ENCODE data around the gene POU2AF1. TPM values are rescaled to one million over a fixed set of nuclear protein-coding genes. Genes with fewer than 3 reads are reported as not detected.

POU2AF1 gene
- total RNA-seq, 1 experiment from 2014 or later: 0.22 TPM

DNA sequence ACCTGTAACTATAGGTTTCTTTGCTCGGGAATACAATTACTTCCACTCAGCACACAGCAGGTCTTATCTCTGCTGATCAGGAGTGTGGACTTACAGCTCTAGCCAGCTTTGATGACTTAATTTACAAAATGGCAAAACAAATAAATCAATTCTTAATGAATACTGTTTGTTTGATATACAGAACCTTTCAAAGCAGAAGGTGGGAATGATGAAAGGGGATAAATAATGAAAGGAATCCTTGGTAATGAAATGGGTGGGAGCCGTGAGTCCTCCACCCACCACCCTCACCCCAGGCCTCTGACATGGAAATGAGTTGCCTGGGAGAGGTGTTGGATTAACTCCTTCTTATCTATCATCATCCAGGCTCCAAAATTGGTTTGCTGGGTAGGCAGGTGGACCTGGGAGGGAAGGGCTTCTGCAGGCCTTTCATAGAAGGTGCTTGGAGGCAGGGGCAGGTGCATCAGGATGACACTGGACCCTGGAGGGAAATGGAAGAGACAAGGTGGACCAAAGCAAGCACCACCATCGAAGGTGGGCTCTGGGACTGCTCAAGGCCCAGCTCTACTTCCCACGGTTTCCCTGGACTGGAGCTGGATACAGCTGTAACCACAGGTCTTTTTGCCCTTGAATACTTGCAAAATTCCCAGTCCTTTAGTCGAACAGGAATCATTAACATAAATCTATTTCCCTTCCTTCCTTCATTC lies 23.0 kb downstream of the POU2AF1 start:
- Mint-ChIP-seq H3K4me1 (no peaks in the 10 kb centered on the region), H3K27ac (no peak overlapping the region), H3K27me3 (ENCODE audit: low read depth) (no peaks in the 10 kb centered on the region; the same call in 1 of the 2 replicates), H3K36me3 (no peaks in the 10 kb centered on the region), H3K9me3 (no peaks in the 10 kb centered on the region), H3K4me3 (no peak overlapping the region)
- POLR2A ChIA-PET: no interaction called here
- TF ChIP-seq, protein P1, sequence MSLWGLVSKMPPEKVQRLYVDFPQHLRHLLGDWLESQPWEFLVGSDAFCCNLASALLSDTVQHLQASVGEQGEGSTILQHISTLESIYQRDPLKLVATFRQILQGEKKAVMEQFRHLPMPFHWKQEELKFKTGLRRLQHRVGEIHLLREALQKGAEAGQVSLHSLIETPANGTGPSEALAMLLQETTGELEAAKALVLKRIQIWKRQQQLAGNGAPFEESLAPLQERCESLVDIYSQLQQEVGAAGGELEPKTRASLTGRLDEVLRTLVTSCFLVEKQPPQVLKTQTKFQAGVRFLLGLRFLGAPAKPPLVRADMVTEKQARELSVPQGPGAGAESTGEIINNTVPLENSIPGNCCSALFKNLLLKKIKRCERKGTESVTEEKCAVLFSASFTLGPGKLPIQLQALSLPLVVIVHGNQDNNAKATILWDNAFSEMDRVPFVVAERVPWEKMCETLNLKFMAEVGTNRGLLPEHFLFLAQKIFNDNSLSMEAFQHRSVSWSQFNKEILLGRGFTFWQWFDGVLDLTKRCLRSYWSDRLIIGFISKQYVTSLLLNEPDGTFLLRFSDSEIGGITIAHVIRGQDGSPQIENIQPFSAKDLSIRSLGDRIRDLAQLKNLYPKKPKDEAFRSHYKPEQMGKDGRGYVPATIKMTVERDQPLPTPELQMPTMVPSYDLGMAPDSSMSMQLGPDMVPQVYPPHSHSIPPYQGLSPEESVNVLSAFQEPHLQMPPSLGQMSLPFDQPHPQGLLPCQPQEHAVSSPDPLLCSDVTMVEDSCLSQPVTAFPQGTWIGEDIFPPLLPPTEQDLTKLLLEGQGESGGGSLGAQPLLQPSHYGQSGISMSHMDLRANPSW (CRISPR knock-in tag; conservative IDR thresholded peaks at IDR 0.05; ENCODE audit: low read depth): no peak
- no peak for TF ChIP-seq ZNF219 (CRISPR knock-in tag; IDR thresholded peaks at IDR 0.05; ENCODE audit: borderline replicate concordance)
- no peak for TF ChIP-seq FOXK1 (CRISPR knock-in tag; IDR thresholded peaks at IDR 0.05)
- TF ChIP-seq CREB1 (CRISPR knock-in tag; IDR thresholded peaks at IDR 0.05): no peak
- TF ChIP-seq, protein P2, sequence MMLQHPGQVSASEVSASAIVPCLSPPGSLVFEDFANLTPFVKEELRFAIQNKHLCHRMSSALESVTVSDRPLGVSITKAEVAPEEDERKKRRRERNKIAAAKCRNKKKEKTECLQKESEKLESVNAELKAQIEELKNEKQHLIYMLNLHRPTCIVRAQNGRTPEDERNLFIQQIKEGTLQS (CRISPR knock-in tag; conservative IDR thresholded peaks at IDR 0.05): no peak
- TF ChIP-seq, protein P3, sequence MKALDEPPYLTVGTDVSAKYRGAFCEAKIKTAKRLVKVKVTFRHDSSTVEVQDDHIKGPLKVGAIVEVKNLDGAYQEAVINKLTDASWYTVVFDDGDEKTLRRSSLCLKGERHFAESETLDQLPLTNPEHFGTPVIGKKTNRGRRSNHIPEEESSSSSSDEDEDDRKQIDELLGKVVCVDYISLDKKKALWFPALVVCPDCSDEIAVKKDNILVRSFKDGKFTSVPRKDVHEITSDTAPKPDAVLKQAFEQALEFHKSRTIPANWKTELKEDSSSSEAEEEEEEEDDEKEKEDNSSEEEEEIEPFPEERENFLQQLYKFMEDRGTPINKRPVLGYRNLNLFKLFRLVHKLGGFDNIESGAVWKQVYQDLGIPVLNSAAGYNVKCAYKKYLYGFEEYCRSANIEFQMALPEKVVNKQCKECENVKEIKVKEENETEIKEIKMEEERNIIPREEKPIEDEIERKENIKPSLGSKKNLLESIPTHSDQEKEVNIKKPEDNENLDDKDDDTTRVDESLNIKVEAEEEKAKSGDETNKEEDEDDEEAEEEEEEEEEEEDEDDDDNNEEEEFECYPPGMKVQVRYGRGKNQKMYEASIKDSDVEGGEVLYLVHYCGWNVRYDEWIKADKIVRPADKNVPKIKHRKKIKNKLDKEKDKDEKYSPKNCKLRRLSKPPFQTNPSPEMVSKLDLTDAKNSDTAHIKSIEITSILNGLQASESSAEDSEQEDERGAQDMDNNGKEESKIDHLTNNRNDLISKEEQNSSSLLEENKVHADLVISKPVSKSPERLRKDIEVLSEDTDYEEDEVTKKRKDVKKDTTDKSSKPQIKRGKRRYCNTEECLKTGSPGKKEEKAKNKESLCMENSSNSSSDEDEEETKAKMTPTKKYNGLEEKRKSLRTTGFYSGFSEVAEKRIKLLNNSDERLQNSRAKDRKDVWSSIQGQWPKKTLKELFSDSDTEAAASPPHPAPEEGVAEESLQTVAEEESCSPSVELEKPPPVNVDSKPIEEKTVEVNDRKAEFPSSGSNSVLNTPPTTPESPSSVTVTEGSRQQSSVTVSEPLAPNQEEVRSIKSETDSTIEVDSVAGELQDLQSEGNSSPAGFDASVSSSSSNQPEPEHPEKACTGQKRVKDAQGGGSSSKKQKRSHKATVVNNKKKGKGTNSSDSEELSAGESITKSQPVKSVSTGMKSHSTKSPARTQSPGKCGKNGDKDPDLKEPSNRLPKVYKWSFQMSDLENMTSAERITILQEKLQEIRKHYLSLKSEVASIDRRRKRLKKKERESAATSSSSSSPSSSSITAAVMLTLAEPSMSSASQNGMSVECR (CRISPR knock-in tag; IDR thresholded peaks at IDR 0.05; ENCODE audit: borderline replicate concordance): no peak
- TF ChIP-seq TCF7 (CRISPR knock-in tag; IDR thresholded peaks at IDR 0.05; ENCODE audit: low read depth): no peak
- TF ChIP-seq, protein P4, sequence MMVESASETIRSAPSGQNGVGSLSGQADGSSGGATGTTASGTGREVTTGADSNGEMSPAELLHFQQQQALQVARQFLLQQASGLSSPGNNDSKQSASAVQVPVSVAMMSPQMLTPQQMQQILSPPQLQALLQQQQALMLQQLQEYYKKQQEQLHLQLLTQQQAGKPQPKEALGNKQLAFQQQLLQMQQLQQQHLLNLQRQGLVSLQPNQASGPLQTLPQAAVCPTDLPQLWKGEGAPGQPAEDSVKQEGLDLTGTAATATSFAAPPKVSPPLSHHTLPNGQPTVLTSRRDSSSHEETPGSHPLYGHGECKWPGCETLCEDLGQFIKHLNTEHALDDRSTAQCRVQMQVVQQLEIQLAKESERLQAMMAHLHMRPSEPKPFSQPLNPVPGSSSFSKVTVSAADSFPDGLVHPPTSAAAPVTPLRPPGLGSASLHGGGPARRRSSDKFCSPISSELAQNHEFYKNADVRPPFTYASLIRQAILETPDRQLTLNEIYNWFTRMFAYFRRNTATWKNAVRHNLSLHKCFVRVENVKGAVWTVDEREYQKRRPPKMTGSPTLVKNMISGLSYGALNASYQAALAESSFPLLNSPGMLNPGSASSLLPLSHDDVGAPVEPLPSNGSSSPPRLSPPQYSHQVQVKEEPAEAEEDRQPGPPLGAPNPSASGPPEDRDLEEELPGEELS (CRISPR knock-in tag; IDR thresholded peaks at IDR 0.05): no peak
- TF ChIP-seq ZNF416 (CRISPR knock-in tag; IDR thresholded peaks at IDR 0.05): no peak
- no peak for TF ChIP-seq ZNF263 (CRISPR knock-in tag; IDR thresholded peaks at IDR 0.05; ENCODE audit: low read depth)
- no peak for TF ChIP-seq KAT7 (CRISPR knock-in tag; IDR thresholded peaks at IDR 0.05; ENCODE audit: borderline replicate concordance)
- no peak for TF ChIP-seq NFATC4 (CRISPR knock-in tag; IDR thresholded peaks at IDR 0.05)
- TF ChIP-seq HMGA2 (CRISPR knock-in tag; IDR thresholded peaks at IDR 0.05): no peak
- TF ChIP-seq FOXP1 (CRISPR knock-in tag; IDR thresholded peaks at IDR 0.05; ENCODE audit: borderline replicate concordance): no peak
- TF ChIP-seq GABPB1 (CRISPR knock-in tag; IDR thresholded peaks at IDR 0.05): no peak
- TF ChIP-seq TEAD1 (CRISPR knock-in tag; IDR thresholded peaks at IDR 0.05): no peak
- no peak for TF ChIP-seq JUN (CRISPR knock-in tag; IDR thresholded peaks at IDR 0.05)
- no peak for TF ChIP-seq IRF2 (CRISPR knock-in tag; IDR thresholded peaks at IDR 0.05; ENCODE audit: borderline replicate concordance, low read depth)
- no peak for TF ChIP-seq TP53 (CRISPR knock-in tag; IDR thresholded peaks at IDR 0.05)
- no peak for TF ChIP-seq RELA (CRISPR knock-in tag; IDR thresholded peaks at IDR 0.05; ENCODE audit: borderline replicate concordance)
- ATAC-seq: no peak
- DNase-seq (ENCODE audit: low spot score): no peak
- CTCF ChIA-PET: no interaction called here
